Heart right ventricle (tissue), 16 donors: Measurements from ENCODE around the gene MED26. TPM values are rescaled to one million over a fixed set of nuclear protein-coding genes. Genes with fewer than 3 reads are reported as not detected.
A peak's percentile ranks its signal among the peaks of the same experiment; 100 is the strongest.

Experiments
- ATAC-seq, 8 donors: fragments of 200-7000 bp; cut with Tn5 transposase; one replicate each; pipeline ENCODE4 v1.9.1; 2020; ENCODE audit warnings: mild to moderate bottlenecking in 8 of 8, moderate library complexity in 8 of 8, moderate number of reproducible peaks in 1 of 8
- DNase-seq, 2 donors: peaks; one replicate each; pipeline ENCODE4 v3.0.0-alpha.2; 2020
- H3K27ac ChIP-seq, 10 donors: fragments of 200-600 bp; sonication (generic) in 2 of 10; one replicate each; pipeline versions ENCODE4 v1.5.0 to v1.8.0; 2020 to 2022; ENCODE audit warnings: mild to moderate bottlenecking in 3 of 10
- H3K27me3 ChIP-seq, 7 donors: fragments of 200-600 bp; one replicate each; pipeline ENCODE4 v1.8.0; 2021 to 2022; ENCODE audit warnings: mild to moderate bottlenecking in 2 of 7
- H3K36me3 ChIP-seq, 9 donors: fragments of 200-600 bp; sonication (generic) in 1 of 9; one replicate each; pipeline versions ENCODE4 v1.5.0 to v1.8.0; 2020 to 2022; ENCODE audit warnings: mild to moderate bottlenecking in 2 of 9
- H3K4me1 ChIP-seq, 9 donors: fragments of 200-600 bp; sonication (generic) in 1 of 9; one replicate each; pipeline versions ENCODE4 v1.5.0 to v1.8.0; 2020 to 2022; ENCODE audit warnings: mild to moderate bottlenecking in 4 of 9
- H3K4me3 ChIP-seq, 10 donors: fragments of 200-600 bp; sonication (generic) in 2 of 10; one replicate each; pipeline versions ENCODE4 v1.5.0 to v1.8.0; 2020 to 2022; ENCODE audit warnings: mild to moderate bottlenecking in 7 of 10, moderate library complexity in 2 of 10
- H3K9me3 ChIP-seq, 11 donors: fragments of 200-600 bp in 10 of 11; sonication (generic) in 2 of 11; one replicate each; pipeline versions ENCODE4 v1.5.0 to v1.8.0; 2013 to 2022; ENCODE audit warnings: mild to moderate bottlenecking in 2 of 11, control low read depth in 1 of 11, moderate library complexity in 1 of 11
- CTCF ChIP-seq, 9 donors: fragments of 200-600 bp; sonication (generic) in 2 of 9; IDR thresholded peaks; one replicate each; pipeline versions ENCODE4 v1.5.0 to v1.8.0; 2021 to 2022; ENCODE audit warnings: antibody characterized with exemption in 9 of 9, mild to moderate bottlenecking in 5 of 9, moderate library complexity in 1 of 9
- WGBS, 2 donors: extraction: QIAGEN DNeasy Blood & Tissue Kit; methylation state at CpG; one replicate each; pipeline ENCODE4 v1.1.7; 2013; ENCODE audit warnings: inconsistent platforms in 1 of 2; 5-methylcytosine and 5-hydroxymethylcytosine counted together
- intact Hi-C, 10 donors: fragments of 100-400 bp; cut with DNase I; formaldehyde crosslinking; loops; one replicate each; pipeline versions ENCODE4 v1.11.1 to v1.14.2; 2022
- polyA plus RNA-seq, 2 donors: library from polyadenylated mRNA; stranded (reverse); fragments of 200-250 nt; gene quantifications; one replicate each; pipeline ENCODE4 v1.2.3, GENCODE V29; 2013
- total RNA-seq, 10 donors: library from RNA; stranded (reverse); fragmentation: NEBNext Ultra II Directional in 3 of 10; extraction: Animal tissue kit (Norgen Biotek cat#: 25700) in 3 of 10; gene quantifications; one replicate each; pipeline versions ENCODE4 v1.2.1 to v1.2.4, GENCODE V29; 2021 to 2023
- donor health status: Arrhythmogenic right ventricular cardiomyopathy.
- donor health status: ischemic (EF 13 %, LVEDD 7.1; RV severe dilation, severe dysfunction).
- donor health status: healthy with polysubstance abuse.
- donor health status: DM: no; HTN: yes; CAD: no.
- donor health status: DM: no; HTN: no; CAD: no.
- donor health status: ischemic (EF 25% LVEDD 6.9; RV normal size, moderate dysfunction).
- donor health status: ischemic (EF 25% LVEDD 5.7; RV mildly dilated, moderate dysfunction).
- donor health status: healthy.
- donor health status: DM: yes; HTN: yes; CAD: no.
- donor health status: Ischemic cardiomyopathy.
- donor health status: ischemic (EF 35%, LVEDD 5.7; RV mildly dilated, moderate dysfunction).
- donor health status: nonischemic (EF 11% LVEDD 7.7; RV severe dilation, severe dysfunction).
- donor health status: DM: yes; HTN: yes; CAD: no.
- donor health status: PGD.
- donor health status: ischemic (EF 29% LVEDD 5.4; RV normal size, mild dysfunction).
- donor health status: nonischemic (EF 23%, LVEDD 6.1; RV moderate dilation, normal function).

The MED26 gene
- total and polyA plus RNA-seq, 12 donors, result 3.3 to 6.9 (median 4.6) TPM

GRCh38 chr19:16601378-16602052 lies 26.5 kb downstream of the MED26 start:
- 50 to 69% methylated on average over 20 of the region's 20 CpGs for WGBS, 2 donors
- intact Hi-C loops, result no loop called here
- Histone ChIP-seq H3K4me1 (peaks cover 21 to 86% (median 63%) of the 10 kb centered on the region in 9 donors), H3K27me3 (no peaks in the 10 kb centered on the region), H3K36me3 (no peaks in the 10 kb centered on the region), H3K27ac (peak overlapping the region in 7 of 10 donors; percentile 15 to 60 (median 43)), H3K4me3 (no peak overlapping the region), H3K9me3 (no peaks in the 10 kb centered on the region)
- no peak for TF ChIP-seq CTCF (IDR thresholded peaks at IDR 0.05)
- ATAC-seq (peak; percentile 18 to 68 (median 54)), DNase-seq (peak in 1 of 2 donors; percentile 25)

- Histone ChIP-seq H3K27ac (no peak overlapping the region), H3K9me3 (no peaks in the 10 kb centered on the region), H3K4me1 (peaks cover 15 to 86% (median 59%) of the 10 kb centered on the region in 9 donors), H3K27me3 (no peaks in the 10 kb centered on the region), H3K36me3 (no peaks in the 10 kb centered on the region), H3K4me3 (no peak overlapping the region)
- TF ChIP-seq CTCF (IDR thresholded peaks at IDR 0.05), result no peak
- intact Hi-C loops, result no loop called here
- DNase-seq (no peak), ATAC-seq (no peak)
- WGBS, 2 donors, result 91 to 92% methylated on average over 5 of the region's 5 CpGs
Measured at GRCh38 chr19:16600824-16601223, 27.2 kb downstream of the MED26 start.

GRCh38 chr19:16599655-16600346 lies 28.2 kb downstream of the MED26 start:
- DNase-seq (no peak), ATAC-seq (peak in 1 of 8 donors; percentile 13)
- no peak for TF ChIP-seq CTCF (IDR thresholded peaks at IDR 0.05)
- peaks cover 13 to 86% (median 57%) of the 10 kb centered on the region in 9 donors for H3K4me1 ChIP-seq
- H3K36me3 ChIP-seq, result no peaks in the 10 kb centered on the region
- no peak overlapping the region for H3K4me3 ChIP-seq
- no peak overlapping the region for H3K27ac ChIP-seq
- WGBS, 2 donors, result 87 to 91% methylated on average over 6 of the region's 6 CpGs
- intact Hi-C loops, result no loop called here
- H3K9me3 ChIP-seq, result no peaks in the 10 kb centered on the region
- H3K27me3 ChIP-seq, result no peaks in the 10 kb centered on the region

GRCh38 chr19:16598848-16599247 lies 29.2 kb downstream of the MED26 start:
- Histone ChIP-seq H3K27me3 (no peaks in the 10 kb centered on the region), H3K4me3 (no peak overlapping the region), H3K9me3 (no peaks in the 10 kb centered on the region), H3K27ac (no peak overlapping the region), H3K4me1 (peaks cover 16 to 94% (median 62%) of the 10 kb centered on the region in 9 donors), H3K36me3 (no peaks in the 10 kb centered on the region)
- TF ChIP-seq CTCF (IDR thresholded peaks at IDR 0.05), result no peak
- DNase-seq (no peak), ATAC-seq (peak in 2 of 8 donors; percentile 43 to 46)
- intact Hi-C loops, result no loop called here
- WGBS, 2 donors, result 41 to 52% methylated on average over 4 of the region's 4 CpGs
